HG02623 (cell line): Measurements from ENCODE around the gene DDX10.
"Not testable (repeated sequence)": the region's sequence is repeated elsewhere in the genome, so short reads cannot be mapped to it uniquely, and the experiment has no call there.

Experiments used
- ATAC-seq: cut with Tn5 transposase; IDR thresholded peaks from one replicate; pipeline ENCODE4 v1.9.1; 2021; ENCODE audit warnings: moderate library complexity; ENCODE audit not compliant: unreplicated experiment

The DDX10 gene

DNA sequence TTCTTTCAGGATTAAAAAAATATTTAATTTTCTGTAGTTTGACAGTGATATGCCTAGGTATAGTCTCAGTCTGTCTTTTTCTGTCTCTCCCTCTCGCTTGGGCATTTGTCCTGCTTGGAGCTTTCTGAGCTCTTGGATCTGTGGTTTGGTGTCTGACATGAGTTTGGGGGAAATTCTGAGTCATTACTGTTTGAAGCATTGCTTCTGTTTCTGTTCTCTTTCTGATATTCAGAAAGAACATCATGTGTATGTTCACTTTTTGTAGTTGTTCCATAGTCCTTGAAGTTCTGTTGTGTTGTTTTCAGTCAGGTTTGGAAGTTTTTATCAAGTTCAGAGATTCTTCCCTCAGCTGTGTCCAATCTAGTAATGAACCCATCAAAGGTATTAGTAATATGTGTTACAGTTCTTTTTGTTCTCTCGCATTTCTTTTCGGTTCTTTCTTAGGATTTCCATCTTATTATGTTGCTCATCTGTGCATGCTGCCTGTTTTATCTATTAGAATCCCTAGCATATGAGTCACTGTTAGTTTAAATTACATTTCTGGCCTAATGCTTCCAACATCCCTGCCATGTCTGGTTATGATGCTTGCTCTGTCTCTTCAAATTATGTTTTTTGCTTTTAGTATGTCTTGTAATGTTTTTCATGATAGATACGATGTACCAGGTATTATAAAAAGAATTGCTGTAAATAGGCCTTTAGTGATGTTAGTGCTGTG, 48.4 kb downstream of the DDX10 start:
- peak; percentile 64 for ATAC-seq

DNA sequence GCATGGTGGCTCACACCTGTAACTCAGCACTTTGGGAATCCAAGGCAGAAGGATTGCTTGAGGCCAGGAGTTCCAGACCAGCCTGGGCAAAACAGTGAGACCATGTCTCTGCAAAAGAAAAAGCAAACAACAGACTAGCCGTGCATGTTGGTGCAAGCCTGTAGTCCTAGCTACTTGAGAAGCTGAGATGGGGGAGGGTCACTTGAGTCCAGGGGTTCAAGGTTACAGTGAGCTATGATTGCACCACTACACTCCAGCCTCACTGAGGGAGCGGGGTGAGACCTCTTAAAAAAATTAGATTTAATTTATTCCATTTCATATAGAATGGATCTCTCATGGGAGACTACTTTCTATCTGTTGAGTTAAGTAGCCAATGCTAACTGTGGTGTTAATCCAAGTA, 50.4 kb downstream of the DDX10 start:
- no peak for ATAC-seq

DNA sequence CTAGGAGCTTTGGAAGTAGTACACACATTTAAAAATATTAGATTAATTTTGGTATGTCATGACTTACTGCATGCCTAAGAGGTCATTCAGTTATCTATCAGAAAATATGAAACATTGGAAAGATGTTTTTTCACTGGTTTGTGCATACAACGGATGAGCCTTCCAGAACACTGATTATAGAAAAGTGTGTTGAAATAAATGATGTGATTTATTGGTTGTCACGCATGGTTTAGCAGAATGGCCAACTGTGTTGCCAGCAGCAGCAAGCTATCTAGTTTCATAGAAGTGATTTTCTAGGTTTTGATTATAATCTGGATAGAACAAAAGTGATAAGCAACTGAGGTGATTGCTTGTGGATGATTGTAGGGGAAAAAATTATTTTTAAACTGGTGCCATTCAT, 53.6 kb downstream of the DDX10 start:
- no peak for ATAC-seq

DNA sequence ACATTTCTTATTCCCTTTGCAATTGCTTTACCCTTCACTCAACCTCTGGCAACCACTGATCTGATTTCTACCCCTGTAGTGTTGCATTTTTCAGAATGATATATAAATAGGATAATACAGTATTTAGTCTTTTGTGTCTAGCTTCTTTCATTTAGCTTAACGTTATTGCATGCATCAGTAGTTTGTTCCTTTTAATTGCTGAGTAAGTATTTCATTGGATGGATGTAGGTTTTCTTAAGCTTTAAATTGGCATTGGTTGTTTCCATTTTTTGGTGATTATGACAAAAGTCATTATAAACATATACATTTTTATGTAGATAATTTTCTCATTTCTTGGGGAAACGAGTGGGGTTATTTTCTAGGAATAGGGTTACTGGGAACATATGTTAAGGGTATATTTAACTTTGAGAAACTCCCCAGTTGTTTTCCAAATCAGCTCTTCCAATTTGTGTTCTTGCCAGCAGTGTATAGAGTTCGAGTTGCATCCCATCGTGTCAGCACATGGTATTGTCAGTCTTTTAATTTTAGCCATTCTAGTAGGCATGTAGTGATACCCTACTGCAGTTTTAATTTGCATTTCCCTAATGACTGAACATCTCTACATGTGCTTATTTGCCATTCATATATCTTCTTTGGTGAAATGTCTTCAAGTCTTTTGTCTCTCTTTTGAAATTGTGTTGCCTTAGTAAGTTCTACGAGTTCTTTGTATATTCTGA, 60.3 kb downstream of the DDX10 start:
- no peak for ATAC-seq

DNA sequence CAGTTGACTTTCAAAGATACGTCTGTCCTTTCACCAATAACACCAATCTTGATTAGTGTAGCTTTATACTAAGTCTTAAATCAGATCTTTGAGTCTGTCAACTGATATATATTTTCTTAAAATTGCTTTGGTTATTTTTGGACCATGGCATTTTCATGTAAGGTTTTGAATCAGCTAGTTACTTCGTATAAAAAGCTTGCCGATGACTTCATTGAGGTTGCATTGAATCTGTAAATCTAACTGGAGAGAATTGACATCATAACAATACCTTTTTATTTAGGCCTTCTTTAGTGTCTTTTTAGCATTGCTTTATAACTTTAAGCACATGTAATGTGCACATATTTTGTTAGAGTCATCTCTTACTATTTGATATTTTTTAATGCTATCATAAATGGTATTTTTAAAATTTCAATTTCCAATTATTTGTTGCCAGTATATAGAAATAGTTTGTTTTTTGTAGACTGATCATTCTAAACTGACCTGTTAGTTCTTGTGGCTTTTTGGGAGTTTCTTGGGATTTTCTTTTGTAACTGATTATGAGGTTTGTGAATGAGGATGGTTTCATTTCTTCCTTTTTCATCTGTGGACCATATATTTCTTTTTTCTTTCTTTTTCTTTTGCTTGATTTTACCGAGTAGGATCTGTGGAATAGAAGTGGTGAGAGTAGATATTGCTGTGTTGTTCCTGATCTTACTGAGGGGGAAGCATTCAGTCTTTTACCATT, 61.4 kb downstream of the DDX10 start:
- no peak for ATAC-seq

DNA sequence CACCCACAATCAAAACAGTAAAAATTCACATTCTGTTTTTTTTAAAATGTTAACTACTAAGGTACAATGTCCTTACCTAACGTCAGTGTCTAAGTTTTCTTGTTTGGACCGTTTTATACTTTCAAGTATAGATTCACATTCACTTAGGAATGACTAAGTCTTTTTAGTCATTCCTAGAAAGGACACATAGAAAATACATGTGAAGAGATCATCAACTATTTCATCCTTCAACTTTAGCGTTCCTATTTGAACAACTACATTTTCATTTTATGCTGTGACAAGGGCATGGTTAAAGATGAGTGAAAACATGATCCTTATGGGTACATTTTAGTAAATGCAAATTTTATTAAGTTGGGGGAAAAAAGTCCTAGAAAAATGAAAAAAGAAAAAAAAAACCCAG, 62.8 kb downstream of the DDX10 start:
- peak; percentile 56 for ATAC-seq

DNA sequence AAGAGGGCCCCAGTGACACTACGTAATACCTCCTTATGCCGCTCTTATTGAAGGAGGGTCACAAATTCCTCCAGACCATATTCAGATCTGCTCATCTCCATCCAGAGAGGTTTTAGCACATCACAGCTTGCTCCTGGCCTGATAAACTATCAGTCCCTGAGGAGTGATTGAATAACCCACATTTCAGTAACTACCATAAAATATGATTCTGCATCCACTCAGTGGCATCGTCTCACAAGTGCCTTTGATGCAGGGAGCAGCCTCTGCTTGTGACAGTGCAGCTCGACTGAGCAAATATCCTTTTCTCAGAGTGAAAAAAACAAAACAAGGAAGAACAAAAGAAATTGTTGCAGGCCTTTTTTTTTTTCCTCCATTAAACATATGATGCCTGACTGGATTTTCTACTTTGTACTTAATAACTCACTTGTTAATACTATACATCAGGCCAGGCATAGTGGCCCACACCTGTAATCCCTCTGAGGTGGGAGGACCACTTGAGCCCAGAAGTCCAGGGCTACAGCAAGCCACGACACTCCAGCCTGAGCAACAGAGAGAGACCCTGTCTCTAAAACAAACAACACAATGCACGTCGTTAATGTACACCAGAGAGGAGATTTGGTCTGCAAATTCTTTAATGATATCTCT, 64.5 kb downstream of the DDX10 start:
- no peak for ATAC-seq

DNA sequence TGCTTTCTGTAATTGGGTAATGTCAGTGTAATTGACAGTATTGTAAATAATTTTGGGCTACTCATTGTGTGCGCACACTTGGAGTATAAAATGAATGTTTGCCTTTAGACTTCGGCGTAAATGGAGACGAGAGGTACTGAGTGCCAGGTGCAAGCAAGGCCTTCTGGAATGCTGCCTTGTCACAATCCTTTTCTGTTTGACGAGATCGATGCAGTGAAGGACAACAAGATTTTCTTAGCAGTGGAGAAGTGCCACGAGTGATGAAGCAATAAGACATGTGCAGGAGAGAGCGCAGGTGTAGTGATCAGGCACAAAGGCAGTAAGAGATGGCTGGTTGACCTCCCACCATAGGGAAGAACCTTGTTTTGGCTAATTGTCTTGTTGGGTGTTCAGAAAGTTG, 67.5 kb downstream of the DDX10 start:
- no peak for ATAC-seq

DNA sequence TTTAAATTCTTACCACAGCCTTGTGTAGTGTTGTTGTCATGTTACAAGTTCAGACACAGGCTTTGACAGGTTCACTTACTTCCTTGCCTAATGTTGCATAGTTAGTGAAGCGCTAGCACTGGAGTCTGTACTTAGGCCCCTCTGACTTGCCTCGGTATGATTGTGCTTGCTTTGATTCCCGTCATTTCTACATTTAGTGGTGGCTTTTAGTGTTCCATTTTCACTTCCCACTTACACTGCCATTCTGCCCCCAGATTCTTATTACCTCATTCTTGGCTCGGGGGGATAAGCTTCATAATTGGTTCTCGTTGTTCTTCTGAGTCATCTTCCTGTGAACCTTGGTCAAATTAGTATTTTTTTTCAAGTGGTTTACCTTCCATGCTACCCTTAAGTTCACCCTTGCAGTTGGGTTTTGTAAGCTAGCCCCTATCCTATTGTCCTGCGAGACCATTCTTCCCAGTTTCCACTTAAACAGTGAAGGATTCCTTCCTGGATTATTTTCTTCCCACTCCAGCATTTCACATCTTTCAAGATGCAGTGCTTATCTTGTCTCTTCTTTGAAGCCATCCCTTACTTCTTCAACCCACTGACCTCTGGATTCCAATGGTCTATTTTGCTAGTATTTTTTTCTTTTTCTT, 68.7 kb downstream of the DDX10 start:
- ATAC-seq, result peak; percentile 90

DNA sequence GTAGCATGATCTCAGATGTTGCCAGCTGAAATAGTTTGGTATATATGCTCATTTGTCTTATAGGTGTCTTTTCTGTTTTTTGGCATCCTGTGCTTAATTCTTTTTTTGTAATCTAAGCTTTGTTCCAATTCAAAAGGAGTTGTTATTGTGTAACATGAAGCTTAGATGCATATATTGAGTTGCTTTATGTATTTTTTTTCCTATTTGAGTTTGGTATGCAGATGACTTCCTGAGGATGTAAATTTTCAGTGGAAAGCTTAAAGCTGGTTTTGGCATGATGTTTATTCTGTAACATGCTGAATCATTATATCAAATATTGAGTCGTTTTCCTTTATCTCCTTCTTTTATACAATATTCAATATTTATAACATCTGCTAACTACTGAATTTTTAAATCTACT, 69.4 kb downstream of the DDX10 start:
- ATAC-seq, result no peak

DNA sequence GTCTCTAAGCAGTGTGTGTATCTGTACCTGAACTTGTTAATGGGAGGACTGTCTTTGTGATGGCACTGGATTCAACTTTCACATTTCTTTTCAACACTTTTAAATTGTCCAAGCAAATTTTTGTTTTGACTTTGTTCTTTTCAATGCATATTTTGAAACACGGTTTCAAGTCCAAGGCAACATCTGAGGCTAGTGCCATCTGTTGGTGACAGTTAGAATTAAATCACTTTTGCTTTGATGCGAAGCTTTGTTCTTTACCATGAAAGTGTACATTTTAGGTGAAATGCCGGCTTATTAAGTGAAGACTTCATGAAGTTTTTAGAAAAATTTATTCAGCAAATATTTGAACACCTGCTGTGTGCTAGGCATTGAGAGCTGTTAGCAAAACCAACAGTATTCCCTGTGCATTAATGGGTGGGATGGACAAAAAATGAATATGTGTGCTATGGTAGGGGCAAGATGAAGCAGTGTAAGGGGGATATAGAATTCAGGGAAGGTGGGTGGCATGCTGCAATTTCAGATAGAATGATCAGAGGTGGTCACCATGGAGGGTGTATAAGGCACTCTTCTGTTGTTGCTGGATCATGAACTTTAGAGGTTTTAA, 70.2 kb downstream of the DDX10 start:
- no peak for ATAC-seq

DNA sequence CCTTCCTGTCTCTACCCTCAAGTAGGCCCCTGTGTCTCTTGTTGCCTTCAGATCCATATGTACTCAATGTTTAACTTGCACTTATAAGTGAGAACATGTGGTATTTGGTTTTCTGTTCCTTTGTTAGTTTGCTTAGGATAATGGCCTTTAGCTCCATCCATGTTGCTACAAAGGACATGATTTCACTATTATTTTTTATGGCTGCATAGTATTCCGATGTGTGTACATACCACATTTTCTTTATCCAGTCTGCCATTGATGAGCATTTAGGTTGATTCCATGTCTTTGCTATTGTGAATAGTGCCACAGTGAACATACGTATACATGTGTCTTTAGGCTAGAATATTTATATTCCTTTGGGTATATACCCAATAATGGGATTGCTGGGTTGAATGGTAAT, 75.3 kb downstream of the DDX10 start:
- not testable (repeated sequence) for ATAC-seq

DNA sequence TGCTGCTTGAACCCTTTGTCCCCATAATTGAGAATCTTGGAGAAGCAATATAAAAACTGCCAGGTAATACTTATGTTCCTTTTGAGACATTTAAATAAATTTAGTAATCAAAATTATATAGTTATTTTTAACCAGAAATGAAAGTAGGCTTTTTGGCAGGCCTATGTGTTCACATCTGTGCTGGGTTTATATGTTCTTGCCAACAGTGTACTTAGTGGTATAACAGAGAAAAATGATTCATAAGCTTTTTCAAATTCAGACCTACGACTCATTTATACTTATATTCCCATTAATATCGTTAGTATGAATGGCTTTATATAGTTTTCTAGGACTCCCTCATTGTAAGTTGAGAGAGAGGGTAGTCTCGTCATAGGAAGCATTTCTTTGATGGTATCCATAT, 79.0 kb downstream of the DDX10 start:
- no peak for ATAC-seq

DNA sequence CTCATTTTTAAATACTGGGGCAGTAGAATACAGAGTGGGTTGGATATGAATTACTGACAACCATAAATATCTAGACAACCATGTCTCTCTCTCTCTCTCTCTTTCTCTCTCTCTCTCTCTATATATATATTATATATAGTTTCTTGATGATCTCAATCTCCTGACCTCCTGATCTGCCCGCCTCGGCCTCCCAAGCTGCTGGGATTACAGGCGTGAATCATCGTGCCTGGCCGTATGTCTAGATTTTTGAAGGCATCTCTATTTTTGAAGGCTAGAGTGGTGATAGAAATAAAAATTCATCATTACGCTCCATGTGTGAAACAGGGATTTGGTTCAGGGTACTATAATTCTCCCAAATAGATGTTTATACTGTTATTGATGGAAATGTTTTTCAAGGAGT, 84.1 kb downstream of the DDX10 start:
- no peak for ATAC-seq

DNA sequence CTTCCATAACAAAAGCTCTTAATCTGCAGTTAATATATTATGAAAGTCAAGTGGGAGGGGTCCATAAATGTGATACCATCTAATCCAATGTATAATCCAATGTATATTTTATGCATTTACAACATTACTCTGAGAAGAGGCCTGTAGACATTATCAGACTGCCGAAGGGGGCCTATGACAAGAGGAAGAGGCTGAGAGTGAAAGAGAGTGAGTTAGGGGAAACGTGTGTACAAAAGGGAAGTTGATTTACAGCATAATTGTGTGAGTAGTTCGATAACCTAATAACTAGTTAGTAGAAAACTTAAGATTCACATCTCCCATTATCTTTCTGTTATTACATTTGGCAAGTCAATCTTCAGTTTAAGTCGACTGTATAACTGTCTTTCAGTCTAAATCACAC, 86.6 kb downstream of the DDX10 start:
- ATAC-seq, result peak; percentile 55

DNA sequence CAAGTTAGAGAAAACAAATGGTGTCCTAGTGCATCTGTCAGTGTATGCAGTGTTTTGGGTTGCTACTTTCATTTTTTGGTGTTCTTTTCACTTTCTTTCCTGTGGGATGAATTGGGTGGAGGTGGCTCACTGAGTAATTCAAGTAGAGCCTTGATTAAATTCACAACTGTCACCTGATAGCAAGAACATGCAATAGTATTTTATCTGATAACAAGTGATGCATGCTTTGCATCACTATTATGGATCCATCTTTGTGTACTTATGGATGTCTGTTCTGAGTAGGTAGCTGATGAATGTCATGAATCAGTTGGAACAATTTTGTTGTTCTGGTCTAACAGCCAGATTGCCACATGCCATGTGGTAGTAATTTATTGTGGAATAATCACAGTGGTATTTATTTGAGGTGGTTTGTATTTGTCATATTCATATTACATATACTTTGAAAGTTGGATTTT, 87.5 kb downstream of the DDX10 start:
- ATAC-seq, result no peak

DNA sequence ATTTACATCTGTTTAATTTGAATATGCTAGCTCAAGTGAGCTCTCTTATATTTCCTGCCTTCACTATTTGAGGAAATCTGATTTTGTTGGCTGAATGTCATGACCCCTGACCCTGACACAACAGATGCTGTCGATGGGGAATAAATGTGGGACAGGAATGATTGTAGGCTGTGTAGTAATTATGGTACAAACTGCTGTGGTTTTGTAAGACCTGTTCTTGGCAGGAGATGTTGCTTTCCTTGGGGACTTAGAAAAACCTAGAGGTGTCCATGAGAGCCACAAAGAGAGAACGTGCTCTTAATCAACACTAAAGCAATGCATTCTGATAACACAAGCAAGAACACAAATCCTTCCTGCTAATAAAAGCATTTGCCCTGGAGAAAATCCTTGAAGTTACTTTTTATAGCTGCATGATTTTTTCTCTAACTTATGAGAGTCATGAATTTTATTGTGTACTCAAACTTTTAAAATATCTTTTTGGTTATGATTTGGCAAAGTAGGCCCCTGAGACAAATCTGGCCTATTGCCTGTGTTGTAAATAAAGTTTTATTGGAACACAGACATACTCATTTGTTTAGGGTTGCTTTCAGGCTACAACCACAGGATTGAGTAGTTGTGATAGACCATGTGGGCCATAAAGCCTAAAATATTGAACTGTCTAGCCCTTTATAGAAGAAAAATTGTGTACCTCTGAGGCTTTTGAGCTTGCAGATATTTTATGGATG, 90.2 kb downstream of the DDX10 start:
- ATAC-seq, result no peak

DNA sequence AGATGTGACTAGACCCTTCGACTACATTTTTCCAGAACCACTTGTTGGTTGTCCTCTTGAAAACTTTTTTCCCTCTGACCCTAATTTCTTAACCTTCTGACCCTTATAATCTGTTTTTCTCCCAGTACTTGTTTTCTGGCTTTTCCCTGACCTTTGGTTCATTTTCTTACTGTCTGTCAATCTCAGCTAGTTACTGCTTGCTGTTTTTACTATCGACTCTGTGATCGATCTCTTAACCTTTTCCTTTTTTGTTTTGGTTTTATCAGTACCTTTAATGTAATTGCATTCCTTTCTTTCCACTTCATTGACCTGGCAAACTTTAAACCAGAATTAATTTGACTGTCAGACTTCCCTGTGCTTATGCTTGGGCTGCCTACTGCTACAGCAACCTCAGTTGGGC, 92.8 kb downstream of the DDX10 start:
- no peak for ATAC-seq

DNA sequence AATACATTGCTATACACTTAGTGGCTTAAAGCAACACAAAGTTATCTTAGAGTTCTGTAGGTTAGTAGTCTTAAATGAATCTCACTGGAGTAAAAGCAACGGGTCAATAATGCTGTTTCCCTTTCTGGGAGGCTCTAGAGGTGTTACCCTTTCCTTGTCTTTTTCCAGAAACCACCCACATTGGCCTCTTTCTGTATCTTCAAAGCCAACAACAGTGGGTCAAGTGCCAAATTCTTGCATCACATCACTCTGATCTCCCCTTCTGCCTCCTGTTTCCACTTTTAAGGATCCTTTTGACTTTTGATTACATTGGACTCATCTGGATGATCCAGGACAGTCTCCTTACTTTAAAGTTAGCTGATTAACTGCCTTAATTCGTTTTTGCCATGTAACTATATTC, 93.6 kb downstream of the DDX10 start:
- no peak for ATAC-seq

DNA sequence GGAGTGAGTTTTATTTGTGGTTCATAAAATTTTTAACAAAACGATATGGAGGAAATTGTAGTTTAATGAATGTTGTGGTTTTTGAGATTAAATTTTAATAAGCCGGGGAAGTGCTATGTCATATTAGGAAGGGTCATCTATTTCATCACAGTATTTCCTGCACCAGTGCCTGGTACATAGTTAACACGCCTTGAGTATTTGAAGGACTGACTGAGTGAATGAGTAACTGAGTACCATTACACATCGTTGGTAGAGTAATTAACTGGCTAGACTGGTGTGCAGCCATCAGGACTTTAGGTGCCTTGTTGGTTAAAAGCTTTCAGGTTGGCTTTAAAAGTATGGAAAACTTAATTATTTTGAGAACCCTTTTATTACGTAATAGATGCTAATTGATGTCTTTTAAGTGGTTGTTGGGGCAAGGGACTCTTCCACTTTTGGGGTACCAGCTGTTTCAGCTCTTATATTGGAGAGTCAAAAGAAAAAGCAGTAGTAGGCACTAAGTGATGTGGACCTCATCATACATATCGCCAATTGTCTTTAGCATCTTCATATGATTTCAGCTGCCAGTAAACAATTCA, 101.8 kb downstream of the DDX10 start:
- ATAC-seq, result no peak
